Loucy (cell line): Measurements from ENCODE around the gene OAF.

ENCODE experiments used
- H2AFZ ChIP-seq: fragments of 200-600 bp; sonication (generic); 2 replicates; pipeline ENCODE4 v1.6.0; 2016; ENCODE audit warnings: antibody characterized with exemption, mild to moderate bottlenecking, low read length, moderate library complexity
- H3F3A ChIP-seq: fragments of 200-600 bp; 2 replicates; pipeline ENCODE4 v1.6.0; 2016; ENCODE audit warnings: antibody characterized with exemption, low read depth, mild to moderate bottlenecking
- H3K27me3 ChIP-seq: fragments of 200-600 bp; sonication (generic); 2 replicates; pipeline ENCODE4 v1.6.1; 2014; ENCODE audit warnings: low read length, mild to moderate bottlenecking; ENCODE audit not compliant: insufficient read depth, poor library complexity, severe bottlenecking
- H3K36me3 ChIP-seq: fragments of 200-600 bp; sonication (generic); 2 replicates; pipeline ENCODE4 v1.6.1; 2016; ENCODE audit warnings: low read length; ENCODE audit not compliant: insufficient read depth
- H3K4me1 ChIP-seq: fragments of 200-600 bp; sonication (generic); 2 replicates; pipeline ENCODE4 v1.5.1; 2014; ENCODE audit warnings: low read length, mild to moderate bottlenecking; ENCODE audit not compliant: insufficient read depth, poor library complexity, severe bottlenecking
- H3K4me2 ChIP-seq: fragments of 200-600 bp; sonication (generic); 2 replicates; pipeline ENCODE4 v1.6.0; 2014; ENCODE audit warnings: antibody characterized with exemption, low read length, low read depth, mild to moderate bottlenecking; ENCODE audit not compliant: poor library complexity, severe bottlenecking
- H3K4me3 ChIP-seq: fragments of 200-600 bp; sonication (generic); 2 replicates; pipeline ENCODE4 v1.5.1; 2014; ENCODE audit warnings: low read length, mild to moderate bottlenecking, mixed read lengths; ENCODE audit not compliant: poor library complexity, severe bottlenecking
- H3K79me2 ChIP-seq: fragments of 200-600 bp; sonication (generic); 2 replicates; pipeline ENCODE4 v1.6.1; 2014; ENCODE audit warnings: low read length; ENCODE audit not compliant: insufficient read depth
- H3K9ac ChIP-seq: fragments of 200-600 bp; sonication (generic); 2 replicates; pipeline ENCODE4 v1.6.0; 2014; ENCODE audit warnings: mild to moderate bottlenecking, low read depth, low read length, moderate library complexity; ENCODE audit not compliant: poor library complexity, severe bottlenecking
- H3K9me2 ChIP-seq: fragments of 200-600 bp; sonication (generic); replicated peaks from 2 replicates; pipeline ENCODE4 v1.6.1; 2016; ENCODE audit warnings: low read depth, low read length, mixed read lengths
- H3K9me3 ChIP-seq: fragments of 200-600 bp; sonication (generic); 2 replicates; pipeline ENCODE4 v1.6.1; 2014; ENCODE audit warnings: mild to moderate bottlenecking, antibody characterized with exemption, low read length, low read depth; ENCODE audit not compliant: insufficient read depth
- H4K20me1 ChIP-seq: fragments of 200-600 bp; sonication (generic); 2 replicates; pipeline ENCODE4 v1.6.0; 2014; ENCODE audit warnings: antibody characterized with exemption, low read length, mild to moderate bottlenecking; ENCODE audit not compliant: insufficient read depth, poor library complexity, severe bottlenecking
- CTCF ChIP-seq: fragments of 200-600 bp; sonication (generic); conservative IDR thresholded peaks from 2 replicates; pipeline ENCODE4 v1.5.1; 2014; ENCODE audit warnings: mild to moderate bottlenecking, antibody characterized with exemption, low read length
- EZH2phosphoT487 ChIP-seq: fragments of 200-600 bp; IDR thresholded peaks from 2 replicates; pipeline ENCODE4 v1.6.1; 2018; ENCODE audit warnings: antibody characterized with exemption, mild to moderate bottlenecking, moderate library complexity, borderline replicate concordance

The OAF gene

DNA sequence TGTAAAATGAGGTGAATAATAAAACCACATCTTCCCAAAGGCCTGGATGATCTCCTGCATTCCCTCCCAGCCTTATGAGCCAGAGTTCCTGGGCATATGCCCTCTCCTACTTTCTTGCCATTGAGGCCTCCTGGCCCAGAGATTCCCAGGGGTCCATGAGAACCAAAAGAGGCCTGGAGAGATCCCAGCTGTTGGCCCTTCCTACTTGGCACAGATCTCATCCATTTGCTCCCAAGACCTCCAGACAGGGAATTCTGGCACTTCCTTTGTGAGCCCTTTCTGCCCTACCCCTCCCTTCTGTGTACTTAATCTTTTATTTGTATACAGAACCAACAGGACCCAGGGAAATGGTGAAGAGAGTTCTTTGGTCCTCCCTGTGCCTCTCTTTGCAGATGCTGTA lies 50.5 kb downstream of the OAF start:
- no peaks in the 10 kb centered on the region for H3F3A ChIP-seq
- no peaks in the 10 kb centered on the region for H3K27me3 ChIP-seq

DNA sequence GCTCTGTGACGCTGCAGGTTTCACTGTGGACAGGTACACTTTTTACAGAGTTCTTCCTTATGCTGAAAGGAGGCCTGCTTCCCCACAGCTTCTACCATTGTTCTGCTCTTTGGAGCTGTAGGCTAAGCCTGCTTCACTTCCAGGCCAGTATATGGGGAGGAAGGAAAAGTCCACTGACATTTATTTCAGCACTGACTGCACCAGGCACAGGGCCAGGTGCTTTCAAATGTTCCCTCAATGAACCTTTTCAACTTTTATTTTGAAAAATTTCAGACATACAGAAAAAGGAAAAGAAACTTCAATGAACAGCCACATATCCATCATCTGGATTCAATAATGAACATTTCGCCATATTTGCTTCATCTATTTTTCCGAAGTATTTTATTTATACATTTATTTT lies 51.1 kb downstream of the OAF start:
- H3F3A ChIP-seq: no peaks in the 10 kb centered on the region
- no peak overlapping the region for H2AFZ ChIP-seq
- no peak overlapping the region for H3K9ac ChIP-seq
- H3K9me3 ChIP-seq: no peaks in the 10 kb centered on the region
- H3K4me3 ChIP-seq: no peak overlapping the region
- no peaks in the 10 kb centered on the region for H4K20me1 ChIP-seq
- H3K27me3 ChIP-seq: no peaks in the 10 kb centered on the region
- H3K4me2 ChIP-seq: no peak overlapping the region
- no peaks in the 10 kb centered on the region for H3K79me2 ChIP-seq
- no peaks in the 10 kb centered on the region for H3K9me2 ChIP-seq
- no peaks in the 10 kb centered on the region for H3K4me1 ChIP-seq
- no peak for TF ChIP-seq EZH2phosphoT487
- no peak for TF ChIP-seq CTCF
- H3K36me3 ChIP-seq: no peaks in the 10 kb centered on the region

More for the DNA sequence above, 50.5 kb downstream of the OAF start:
- H4K20me1 ChIP-seq: no peaks in the 10 kb centered on the region
- no peaks in the 10 kb centered on the region for H3K9me2 ChIP-seq
- H3K4me3 ChIP-seq: no peak overlapping the region
- H2AFZ ChIP-seq: no peak overlapping the region
- no peaks in the 10 kb centered on the region for H3K36me3 ChIP-seq
- TF ChIP-seq CTCF (no peak), EZH2phosphoT487 (no peak)
- no peaks in the 10 kb centered on the region for H3K79me2 ChIP-seq
- H3K9me3 ChIP-seq: no peaks in the 10 kb centered on the region
- H3K4me2 ChIP-seq: no peak overlapping the region
- H3K4me1 ChIP-seq: no peaks in the 10 kb centered on the region
- no peak overlapping the region for H3K9ac ChIP-seq

- H3K27me3 ChIP-seq: no peaks in the 10 kb centered on the region
- H2AFZ ChIP-seq: no peak overlapping the region
- no peaks in the 10 kb centered on the region for H3K9me3 ChIP-seq
- no peaks in the 10 kb centered on the region for H3F3A ChIP-seq
- H3K4me3 ChIP-seq: no peak overlapping the region
- H3K36me3 ChIP-seq: no peaks in the 10 kb centered on the region
- TF ChIP-seq EZH2phosphoT487 (no peak), CTCF (no peak)
- H4K20me1 ChIP-seq: no peaks in the 10 kb centered on the region
- H3K9ac ChIP-seq: no peak overlapping the region
- no peak overlapping the region for H3K4me2 ChIP-seq
- H3K9me2 ChIP-seq: no peaks in the 10 kb centered on the region
- no peaks in the 10 kb centered on the region for H3K79me2 ChIP-seq
- no peaks in the 10 kb centered on the region for H3K4me1 ChIP-seq
Observed at GRCh38 chr11:120267319-120267718, 56.5 kb downstream of the OAF start.
